HG02642 (cell line): ENCODE measurements around the gene GOLGA6L10.
"Not testable (repeated sequence)": the region's sequence is repeated elsewhere in the genome, so short reads cannot be mapped to it uniquely, and the experiment has no call there.

Source experiments
- ATAC-seq: cut with Tn5 transposase; IDR thresholded peaks from one replicate; pipeline ENCODE4 v1.9.1; 2021; ENCODE audit warnings: mild to moderate bottlenecking; ENCODE audit not compliant: unreplicated experiment, poor library complexity

GOLGA6L10 gene

DNA sequence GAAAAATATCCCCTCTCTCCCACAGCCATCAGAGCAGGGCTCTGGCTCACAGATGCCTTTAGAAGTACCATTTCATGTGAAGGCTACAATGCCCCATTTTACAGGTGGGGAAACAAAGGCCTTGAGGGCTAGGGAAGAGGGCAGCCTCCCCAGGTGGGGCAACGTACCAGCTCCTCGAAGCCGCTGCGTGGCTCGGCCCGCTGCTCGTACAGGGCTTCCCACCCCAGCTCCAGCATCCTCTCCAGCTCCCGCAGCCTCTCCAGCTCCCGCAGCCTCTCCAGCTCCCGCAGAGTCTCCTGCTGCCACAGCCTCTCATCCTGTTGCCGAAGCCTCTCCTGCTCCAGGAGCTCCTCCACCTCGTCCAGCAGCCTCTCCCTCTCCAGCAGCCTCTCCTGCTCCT is 4.9 kb downstream of the GOLGA6L10 start:
- not testable (repeated sequence) for ATAC-seq

DNA sequence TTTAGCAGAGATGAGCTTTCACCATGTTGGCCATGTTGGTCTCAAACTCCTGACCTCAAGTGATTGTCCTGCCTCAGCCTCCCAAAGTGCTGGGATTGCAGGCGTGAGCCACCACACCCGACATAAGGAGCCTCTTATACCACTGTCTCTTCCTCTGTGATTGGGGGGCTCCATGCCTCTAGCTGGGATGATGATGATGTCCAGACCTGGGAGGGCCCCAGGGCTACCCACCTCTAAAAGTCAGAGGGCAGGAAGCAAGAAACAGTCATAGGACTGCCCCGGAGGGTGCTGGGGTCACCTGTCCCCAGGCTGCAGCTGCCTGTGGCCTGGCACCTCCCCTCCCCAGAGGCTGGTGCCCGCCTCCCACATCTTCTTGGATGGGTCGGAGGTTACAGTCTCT is 5.4 kb downstream of the GOLGA6L10 start:
- not testable (repeated sequence) for ATAC-seq

DNA sequence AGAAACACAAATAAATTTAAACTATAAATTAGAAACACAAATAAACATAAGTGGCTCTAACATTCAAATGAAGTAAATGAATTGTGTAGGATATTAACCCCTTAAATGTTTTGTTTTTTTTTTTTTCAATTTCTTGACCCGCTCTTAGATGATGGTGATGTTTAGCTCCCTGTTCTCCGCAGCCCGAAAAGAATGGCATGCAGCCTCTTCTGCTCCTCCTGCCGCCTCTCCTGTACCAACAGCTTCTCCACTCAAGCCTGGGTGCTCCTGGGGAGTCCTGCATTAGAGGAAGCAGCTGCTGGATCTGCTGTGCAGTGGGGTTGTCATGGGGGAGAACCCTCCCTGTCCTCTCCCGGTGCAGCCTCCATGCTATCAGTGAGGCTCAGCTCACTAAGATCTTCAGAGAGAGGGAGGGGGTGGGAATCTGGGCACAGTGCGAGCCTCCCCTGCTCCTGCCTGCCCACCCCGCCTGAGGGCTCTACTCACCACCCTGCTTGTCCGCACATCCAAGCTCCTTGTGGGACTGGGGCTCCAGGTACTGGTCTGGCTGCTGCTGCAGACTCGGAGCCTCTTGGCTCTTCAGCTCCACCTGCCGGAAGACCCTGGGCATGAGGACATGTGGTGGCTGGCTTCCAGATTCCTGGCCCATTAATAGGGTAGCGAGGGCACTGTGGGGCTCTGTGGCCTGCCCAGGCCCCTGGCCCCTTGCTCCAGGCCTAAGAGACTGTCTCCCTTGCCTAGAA is 6.5 kb downstream of the GOLGA6L10 start:
- not testable (repeated sequence) for ATAC-seq

DNA sequence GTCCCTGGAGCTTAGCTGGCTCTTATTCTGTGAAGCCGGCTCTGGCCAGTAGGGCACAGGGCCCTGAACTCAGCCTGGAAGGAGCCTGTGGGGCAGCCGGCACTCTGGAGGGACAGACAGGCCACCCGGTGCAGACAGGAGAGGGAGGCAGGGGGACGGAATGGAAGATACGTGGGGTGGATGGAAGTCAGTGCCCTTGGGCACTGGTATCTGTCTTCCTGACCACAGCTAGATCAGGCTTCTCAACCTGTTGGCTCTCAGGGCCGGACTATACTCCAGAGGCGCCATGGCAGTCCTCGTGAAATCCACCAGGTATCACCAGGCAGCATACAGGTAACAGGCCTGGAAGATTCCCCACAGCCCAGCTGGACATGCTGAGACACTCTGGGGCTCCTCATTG is 10.7 kb downstream of the GOLGA6L10 start:
- not testable (repeated sequence) for ATAC-seq

DNA sequence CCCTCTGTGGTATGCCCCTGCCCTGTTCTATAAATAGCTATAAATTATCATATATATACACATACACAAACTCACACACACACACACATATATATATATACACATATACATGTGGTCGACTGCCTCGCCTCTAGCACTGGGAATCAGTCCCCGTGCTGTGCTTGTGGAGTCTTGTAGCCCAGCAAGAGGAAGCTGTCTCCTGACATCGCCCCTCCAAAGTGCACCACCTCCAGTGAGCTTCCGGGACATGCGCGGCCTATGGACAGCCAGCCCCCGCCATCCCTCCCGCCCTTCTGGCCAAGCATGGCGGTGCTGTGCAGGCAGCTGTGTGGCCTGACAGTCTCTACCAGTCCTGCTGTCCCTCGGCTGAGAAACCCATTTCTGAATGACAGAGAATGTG is 11.2 kb downstream of the GOLGA6L10 start:
- not testable (repeated sequence) for ATAC-seq

DNA sequence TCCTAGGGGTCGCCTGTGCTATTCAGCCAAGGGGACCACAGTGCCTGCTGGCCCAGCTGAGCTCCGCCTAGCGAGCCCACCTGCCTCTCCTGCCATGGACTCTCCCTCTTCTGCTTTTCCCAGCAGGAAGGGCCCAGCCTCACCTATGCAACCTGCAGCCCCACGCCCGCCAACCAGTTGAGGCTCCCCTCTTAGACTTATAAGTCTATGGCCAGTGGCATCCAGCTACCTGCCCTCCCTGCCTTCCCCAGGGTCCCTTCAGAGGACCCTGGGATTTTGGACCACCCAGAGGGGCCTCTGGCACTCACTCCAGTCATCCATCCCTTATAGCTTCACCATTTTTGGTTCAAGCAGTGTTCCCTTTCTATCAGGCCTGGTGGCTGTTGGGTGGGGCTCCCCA is 12.2 kb downstream of the GOLGA6L10 start:
- not testable (repeated sequence) for ATAC-seq

DNA sequence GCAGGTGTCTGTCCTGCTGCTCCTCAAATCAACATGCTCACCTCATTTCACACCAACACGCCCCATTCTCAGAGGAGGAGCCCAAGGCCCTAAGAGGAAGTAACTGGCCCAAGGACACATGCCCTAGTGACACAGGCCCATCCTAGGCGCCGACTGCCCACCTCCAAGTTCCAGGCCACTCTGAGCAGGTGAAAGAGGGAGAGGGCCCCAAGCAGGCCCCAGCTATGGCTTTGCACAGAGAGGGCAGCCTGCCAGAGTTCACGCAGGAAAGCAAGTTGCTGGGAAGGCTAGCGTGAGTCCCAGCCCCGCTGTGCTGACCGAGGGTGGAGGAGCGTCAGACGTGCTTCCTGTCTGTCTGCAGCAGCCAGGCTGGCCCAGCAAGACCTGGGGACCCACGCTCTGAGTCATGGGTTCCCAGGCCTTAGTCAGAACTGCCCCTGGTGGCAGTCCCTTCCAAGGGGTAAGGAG is 13.1 kb downstream of the GOLGA6L10 start:
- not testable (repeated sequence) for ATAC-seq

DNA sequence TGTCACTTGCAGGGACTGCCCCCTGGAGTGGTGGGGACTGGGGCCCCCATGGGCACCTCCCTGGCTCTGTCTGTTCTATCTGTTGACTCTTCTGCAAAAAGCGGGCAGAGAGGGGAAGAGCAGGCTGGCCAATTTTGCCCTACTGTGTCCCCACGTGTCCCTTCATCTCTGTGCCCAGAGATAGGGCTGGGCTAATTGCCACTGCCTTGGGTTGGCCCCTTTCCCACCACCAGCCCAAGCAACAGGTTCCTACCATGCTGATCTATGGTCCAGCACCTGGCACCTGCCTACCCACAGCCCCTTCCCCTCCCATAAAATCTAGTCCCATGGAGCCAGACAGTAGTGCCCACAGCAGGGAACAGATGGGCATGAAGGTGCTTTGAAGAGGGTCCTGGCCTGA is 14.3 kb downstream of the GOLGA6L10 start:
- ATAC-seq: not testable (repeated sequence)

DNA sequence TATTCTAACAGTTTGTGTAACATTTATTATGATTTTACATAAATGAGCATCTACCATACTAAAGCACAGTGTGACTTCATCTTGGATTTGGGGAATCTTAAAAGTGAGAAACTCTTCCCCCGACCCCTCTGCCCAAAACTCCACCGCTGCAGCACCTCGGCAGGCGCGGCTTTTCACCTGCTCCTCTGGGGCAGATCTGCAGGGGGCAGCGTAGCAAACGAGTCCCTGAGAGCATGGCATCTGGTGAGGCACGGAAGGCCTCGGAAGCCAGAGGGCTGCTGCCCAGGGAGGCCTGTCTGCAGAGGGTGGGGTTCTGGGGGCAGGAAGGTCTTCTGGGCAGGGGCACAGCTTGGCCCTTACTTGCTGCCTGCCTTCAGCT is 14.7 kb downstream of the GOLGA6L10 start:
- not testable (repeated sequence) for ATAC-seq

DNA sequence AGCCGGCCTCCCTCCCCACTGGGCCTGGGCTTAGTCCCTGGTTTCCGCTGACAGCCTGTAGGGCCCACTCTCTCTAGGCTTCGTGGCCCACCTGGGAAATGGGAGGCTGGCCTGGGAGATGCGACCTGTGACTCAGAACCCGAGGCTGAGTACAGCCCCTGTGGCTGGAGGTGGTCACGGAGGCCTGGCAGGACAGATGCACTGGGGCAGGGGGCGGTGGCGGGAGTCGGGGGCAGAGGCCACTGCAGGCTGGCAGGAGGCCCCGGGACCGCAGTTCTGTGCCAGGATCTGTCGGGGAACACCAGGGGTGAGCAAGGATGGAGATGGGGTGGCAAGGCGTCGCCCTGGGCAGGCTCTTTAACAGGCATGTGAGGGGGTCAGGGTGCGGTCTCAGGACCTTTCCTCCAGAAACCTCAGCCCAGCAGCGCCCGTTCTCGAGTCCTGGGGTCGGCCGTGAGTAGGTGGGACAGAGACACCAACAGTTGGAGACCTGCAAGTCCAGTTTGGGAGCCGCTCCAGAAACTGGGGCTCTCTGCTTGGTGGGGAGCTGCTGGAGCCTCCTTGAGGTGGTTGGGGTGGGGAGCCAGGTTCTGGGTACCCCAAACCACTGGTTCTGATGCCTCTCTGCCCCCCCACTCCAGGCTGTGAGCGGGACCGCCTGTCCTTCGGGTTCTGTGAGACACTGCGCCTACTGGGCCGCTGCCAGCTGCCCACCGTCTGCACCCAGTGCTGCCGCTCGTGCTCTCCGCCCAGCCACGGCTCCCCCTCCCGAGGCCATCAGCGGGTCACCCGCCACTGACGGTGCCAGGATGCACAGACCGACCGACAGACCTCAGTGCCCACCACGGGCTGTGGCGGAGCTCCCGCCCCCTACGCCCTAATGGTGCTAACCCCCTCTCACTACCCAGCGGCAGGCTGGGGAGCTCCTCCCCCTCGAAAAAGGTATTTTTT is 15.4 kb downstream of the GOLGA6L10 start:
- ATAC-seq: not testable (repeated sequence)

DNA sequence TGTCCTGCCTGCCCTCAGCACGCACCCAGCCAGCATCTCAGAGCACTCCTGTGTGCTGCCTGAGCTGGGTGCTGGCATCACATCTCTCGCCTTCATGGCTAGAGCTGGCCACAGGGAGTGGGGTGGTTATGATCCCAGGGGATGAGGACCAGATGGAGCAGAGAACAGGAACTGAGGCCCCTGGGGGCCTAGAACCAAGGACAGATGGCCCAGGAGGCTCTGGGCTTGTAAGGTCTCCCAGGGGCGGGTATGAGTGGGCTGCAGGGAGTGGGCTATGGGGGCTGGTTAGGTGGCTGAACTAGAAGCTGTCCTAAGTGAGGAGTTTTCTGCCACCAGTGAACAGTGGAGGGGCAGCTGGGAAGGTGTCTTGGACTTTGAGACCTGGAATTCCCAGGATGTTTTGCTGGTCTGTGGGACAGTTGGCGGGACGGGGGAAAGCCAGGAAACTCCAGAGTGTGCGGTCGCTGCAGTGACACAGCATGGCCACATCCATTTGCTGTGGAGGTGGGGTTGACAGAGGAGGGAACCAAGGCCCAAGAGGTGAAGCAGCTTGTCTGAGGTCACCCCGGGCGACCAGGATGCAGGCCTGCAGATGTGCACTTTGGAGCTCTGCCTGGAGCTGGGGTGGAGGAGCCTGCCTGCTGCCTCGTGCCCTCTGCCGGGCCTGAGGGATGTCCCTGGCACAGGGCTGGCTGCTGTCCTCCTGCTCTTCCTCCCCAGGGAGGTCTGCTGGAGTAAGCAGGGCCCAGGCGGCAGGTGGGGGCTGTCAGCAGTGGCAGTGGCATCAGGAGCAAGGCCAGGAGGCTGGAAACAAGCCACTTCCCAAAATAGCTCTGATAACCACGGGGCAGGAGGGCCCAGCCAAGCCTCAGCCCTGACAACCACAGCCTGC is 16.3 kb downstream of the GOLGA6L10 start:
- ATAC-seq: not testable (repeated sequence)

DNA sequence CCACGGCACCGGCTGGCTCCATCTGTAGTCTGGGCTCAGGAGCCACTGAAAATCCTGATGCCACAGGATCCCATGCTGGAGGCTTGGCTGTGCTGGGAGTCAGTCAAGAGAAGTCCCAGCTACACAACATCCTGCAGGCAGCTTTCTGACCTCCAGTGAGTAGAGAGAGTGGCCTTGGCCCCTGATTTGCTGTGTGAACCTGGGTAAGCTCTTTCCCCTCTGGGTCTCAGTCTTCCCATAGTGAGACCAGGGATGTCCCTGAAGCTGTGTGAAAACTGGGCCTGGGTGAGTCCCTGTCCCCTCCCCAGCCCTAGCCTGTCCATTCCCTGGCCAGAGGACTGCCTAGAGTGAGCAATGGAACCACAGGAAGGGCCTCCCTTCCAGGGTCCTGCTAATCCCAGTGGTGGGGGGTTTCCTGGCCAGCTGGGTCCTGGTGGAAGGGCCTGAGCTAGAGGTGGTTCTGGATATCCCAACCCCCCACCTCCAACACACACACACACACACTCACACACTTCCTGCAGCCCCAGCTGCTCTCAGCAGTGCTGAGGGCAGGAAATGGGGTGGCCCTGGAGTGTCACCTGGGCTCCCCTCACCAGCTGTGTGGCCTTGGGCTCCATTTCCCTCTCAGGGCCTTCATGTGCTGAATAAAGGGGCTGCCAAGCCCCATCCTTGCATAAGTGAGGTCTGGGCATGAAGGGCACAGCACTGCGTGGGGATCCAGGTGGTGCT is 17.5 kb downstream of the GOLGA6L10 start:
- ATAC-seq: peak; percentile 53

DNA sequence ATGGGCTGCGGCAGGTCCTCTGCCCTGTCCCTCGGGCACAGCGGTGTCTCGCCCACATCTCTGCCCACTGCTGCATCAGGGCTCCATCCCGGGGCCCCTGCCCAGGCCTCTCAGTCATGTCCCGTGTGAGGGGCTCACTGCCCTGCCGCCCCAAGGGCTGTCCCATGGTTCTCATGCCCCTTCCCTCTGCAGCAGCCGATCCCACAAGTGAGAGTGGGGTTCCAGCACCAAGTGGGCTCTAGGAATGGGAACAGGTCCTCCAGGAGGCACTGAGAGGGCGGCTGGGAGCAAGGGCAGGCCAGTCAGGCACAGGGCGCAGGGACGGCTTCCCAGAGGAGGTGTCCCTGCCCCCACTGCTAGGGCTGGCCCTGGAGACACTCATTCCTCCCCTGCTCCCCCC is 18.4 kb downstream of the GOLGA6L10 start:
- not testable (repeated sequence) for ATAC-seq

DNA sequence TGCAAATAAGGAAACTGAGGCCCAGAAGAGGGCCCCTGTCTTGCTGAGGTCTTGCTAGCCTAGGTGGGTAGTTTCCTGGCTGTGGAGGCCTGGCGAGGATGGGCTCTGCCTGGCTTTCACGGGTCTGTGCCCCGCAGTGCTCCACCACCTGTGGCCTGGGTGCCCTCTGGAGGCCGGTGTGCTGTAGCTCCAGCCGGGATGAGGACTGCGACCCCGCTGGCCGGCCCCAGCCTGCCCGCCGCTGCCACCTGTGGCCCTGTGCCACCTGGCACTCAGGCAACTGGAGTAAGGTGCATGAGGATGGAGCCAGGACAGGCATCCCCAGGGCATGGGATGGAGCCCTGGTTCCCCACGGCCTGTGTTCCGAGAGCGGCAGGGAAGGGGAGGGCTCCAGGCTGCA is 20.2 kb downstream of the GOLGA6L10 start:
- not testable (repeated sequence) for ATAC-seq

DNA sequence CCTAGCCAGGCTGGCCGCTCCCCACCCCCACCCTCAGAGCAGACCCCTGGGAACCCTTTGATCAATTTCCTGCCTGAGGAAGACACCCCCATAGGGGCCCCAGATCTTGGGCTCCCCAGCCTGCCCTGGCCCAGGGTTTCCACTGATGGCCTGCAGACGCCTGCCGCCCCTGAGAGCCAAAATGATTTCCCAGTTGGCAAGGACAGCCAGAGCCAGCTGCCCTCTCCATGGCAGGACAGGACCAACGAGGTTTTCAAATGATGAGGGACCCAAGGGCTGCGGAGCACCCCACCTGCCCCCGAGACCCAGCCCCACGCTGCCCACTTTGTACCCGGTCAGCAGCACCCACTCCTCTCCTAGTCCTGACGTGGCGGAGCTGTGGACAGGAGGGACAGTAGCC is 21.9 kb downstream of the GOLGA6L10 start:
- ATAC-seq: not testable (repeated sequence)

DNA sequence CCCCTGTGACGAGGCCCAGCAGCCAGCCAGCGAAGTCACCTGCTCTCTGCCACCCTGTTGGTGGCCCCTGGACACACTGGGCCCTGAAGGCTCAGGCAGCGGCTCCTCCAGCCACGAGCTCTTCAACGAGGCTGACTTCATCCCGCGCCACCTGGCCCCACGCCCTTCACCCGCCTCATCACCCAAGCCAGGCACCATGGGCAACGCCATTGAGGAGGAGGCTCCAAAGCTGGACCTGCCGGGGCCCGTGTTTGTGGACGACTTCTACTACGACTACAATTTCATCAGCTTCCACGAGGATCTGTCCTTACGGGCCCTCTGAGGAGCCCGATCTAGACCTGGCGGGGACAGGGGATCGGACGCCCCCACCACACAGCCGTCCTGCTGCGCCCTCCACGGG is 22.4 kb downstream of the GOLGA6L10 start:
- ATAC-seq: not testable (repeated sequence)

DNA sequence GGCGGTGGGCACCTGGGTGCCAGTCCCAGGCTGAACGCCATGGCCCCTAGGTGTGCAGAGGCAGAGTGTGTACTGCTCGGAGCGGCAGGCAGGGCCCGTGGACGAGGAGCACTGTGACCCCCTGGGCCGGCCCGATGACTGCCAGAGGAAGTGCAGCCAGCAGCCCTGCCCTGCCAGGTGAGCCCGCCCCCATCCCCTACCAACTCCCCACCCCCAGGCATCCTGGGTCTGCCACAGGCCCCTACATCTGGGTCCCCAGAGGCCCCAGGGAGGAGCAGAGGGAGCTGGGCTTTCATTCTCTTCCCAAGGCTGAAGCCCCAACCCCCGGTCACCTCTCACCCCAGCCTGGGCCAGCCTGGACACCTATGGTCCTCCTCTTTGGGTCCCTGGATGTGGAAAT is 23.6 kb downstream of the GOLGA6L10 start:
- not testable (repeated sequence) for ATAC-seq

DNA sequence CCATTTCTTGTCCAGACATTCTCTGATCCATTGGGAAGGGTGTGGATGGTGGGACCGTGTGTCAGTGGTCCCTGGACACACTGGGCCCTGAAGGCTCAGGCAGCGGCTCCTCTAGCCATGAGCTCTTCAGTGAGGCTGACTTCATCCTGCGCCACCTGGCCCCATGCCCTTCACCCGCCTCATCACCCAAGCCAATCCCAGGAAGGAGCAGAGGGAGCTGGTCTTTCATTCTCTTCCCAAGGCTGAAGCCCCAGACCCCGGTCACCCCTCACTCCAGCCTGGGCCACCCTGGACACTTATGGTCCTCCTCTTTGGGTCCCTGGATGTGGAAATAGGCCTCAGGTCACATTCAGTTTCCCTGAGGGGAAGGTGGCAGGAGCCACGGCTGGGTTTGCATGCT is 24.4 kb downstream of the GOLGA6L10 start:
- not testable (repeated sequence) for ATAC-seq

DNA sequence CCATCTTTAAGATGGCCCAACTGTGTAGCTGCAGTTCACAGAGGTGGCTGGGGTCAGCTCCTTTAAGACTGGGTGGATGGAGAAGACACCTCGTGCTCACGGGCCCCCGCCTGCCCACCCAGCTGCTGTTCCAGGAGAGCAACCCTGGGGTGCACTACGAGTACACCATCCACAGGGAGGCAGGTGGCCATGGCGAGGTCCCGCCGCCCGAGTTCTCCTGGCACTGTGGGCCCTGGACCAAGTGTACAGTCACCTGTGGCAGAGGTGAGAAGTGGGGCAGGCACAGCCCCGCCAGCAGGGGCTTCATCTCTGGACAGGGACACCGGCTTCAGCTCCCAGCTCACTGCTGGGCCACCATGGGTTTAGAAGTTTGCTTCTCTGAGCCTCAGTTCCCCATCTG is 26.8 kb downstream of the GOLGA6L10 start:
- not testable (repeated sequence) for ATAC-seq
